NCI-H2227 treated with DMSO at 0.1 percent for 48 hours (cell line): ENCODE measurements around the gene VGLL4.

Experiments
- DNase-seq: peaks from one replicate; lab custom pipeline; 2025; lab: John Stamatoyannopoulos, UW

Gene VGLL4

GRCh38 chr3:11549580-11550140 is 94.1 kb downstream of the VGLL4 start:
- DNase-seq: no peak

GRCh38 chr3:11548721-11549131 is 95.0 kb downstream of the VGLL4 start:
- DNase-seq: no peak

- no peak for DNase-seq
Observed at GRCh38 chr3:11547498-11547897, 96.2 kb downstream of the VGLL4 start.

- no peak for DNase-seq
Observed at GRCh38 chr3:11546657-11547302, 96.9 kb downstream of the VGLL4 start.

GRCh38 chr3:11545186-11545851 is 98.4 kb downstream of the VGLL4 start:
- no peak for DNase-seq

GRCh38 chr3:11544412-11545181 is 99.1 kb downstream of the VGLL4 start:
- DNase-seq: no peak

- no peak for DNase-seq
Observed at GRCh38 chr3:11543948-11544387, 99.7 kb downstream of the VGLL4 start.

GRCh38 chr3:11543141-11543947 is 100.4 kb downstream of the VGLL4 start:
- DNase-seq: no peak

- DNase-seq: no peak
Observed at GRCh38 chr3:11542551-11542950, 101.2 kb downstream of the VGLL4 start.

GRCh38 chr3:11541321-11542303 is 102.1 kb downstream of the VGLL4 start:
- no peak for DNase-seq

- DNase-seq: no peak
Observed at GRCh38 chr3:11539677-11540076, 104.0 kb downstream of the VGLL4 start.

GRCh38 chr3:11539218-11539617 is 104.5 kb downstream of the VGLL4 start:
- DNase-seq: no peak

GRCh38 chr3:11538581-11538980 is 105.1 kb downstream of the VGLL4 start:
- no peak for DNase-seq

- no peak for DNase-seq
Observed at GRCh38 chr3:11536936-11537612, 106.6 kb downstream of the VGLL4 start.

GRCh38 chr3:11536132-11536935 is 107.4 kb downstream of the VGLL4 start:
- DNase-seq: no peak

GRCh38 chr3:11535243-11535960 is 108.3 kb downstream of the VGLL4 start:
- DNase-seq: no peak

GRCh38 chr3:11534793-11535101 is 109.0 kb downstream of the VGLL4 start:
- no peak for DNase-seq

GRCh38 chr3:11534011-11534792 is 109.5 kb downstream of the VGLL4 start:
- DNase-seq: no peak
